Hepatocyte (in vitro differentiated cells): Measurements from ENCODE around the gene RGS3. TPM values are rescaled to one million over a fixed set of nuclear protein-coding genes. Genes with fewer than 3 reads are reported as not detected.
A peak's percentile ranks its signal among the peaks of the same experiment; 100 is the strongest.

Experiments
- DNase-seq: peaks from one replicate; pipeline ENCODE4 v3.0.0-alpha.2; 2016; ENCODE audit warnings: low spot score
- H2AFZ ChIP-seq: fragments of 200-600 bp; sonication (generic); 2 replicates; pipeline ENCODE4 v1.6.0; 2016; ENCODE audit warnings: antibody characterized with exemption, mild to moderate bottlenecking
- H3K27ac ChIP-seq: fragments of 200-600 bp; sonication (generic); 2 replicates; pipeline ENCODE4 v1.5.1; 2016; ENCODE audit warnings: mild to moderate bottlenecking
- H3K27me3 ChIP-seq: fragments of 200-600 bp; sonication (generic); 2 replicates; pipeline ENCODE4 v1.6.1; 2016
- H3K36me3 ChIP-seq: fragments of 200-600 bp; sonication (generic); replicated peaks from 2 replicates; pipeline ENCODE4 v1.5.1; 2016; ENCODE audit warnings: low read depth; ENCODE audit not compliant: insufficient read depth
- H3K4me1 ChIP-seq: fragments of 200-600 bp; sonication (generic); 2 replicates; pipeline ENCODE4 v1.5.1; 2016; ENCODE audit warnings: mild to moderate bottlenecking, moderate library complexity; ENCODE audit not compliant: insufficient read depth
- H3K4me2 ChIP-seq: fragments of 200-600 bp; sonication (generic); 2 replicates; pipeline ENCODE4 v1.6.0; 2016
- H3K4me3 ChIP-seq: fragments of 200-600 bp; sonication (generic); 2 replicates; pipeline ENCODE4 v1.5.1; 2016; ENCODE audit warnings: mild to moderate bottlenecking
- H3K79me2 ChIP-seq: fragments of 200-600 bp; sonication (generic); 2 replicates; pipeline ENCODE4 v1.6.0; 2017; ENCODE audit warnings: mild to moderate bottlenecking
- H3K9me2 ChIP-seq: fragments of 200-600 bp; sonication (generic); replicated peaks from 2 replicates; pipeline ENCODE4 v1.6.0; 2017; ENCODE audit warnings: mild to moderate bottlenecking; ENCODE audit not compliant: insufficient read depth
- H3K9me3 ChIP-seq: fragments of 200-600 bp; sonication (generic); 2 replicates; pipeline ENCODE4 v1.5.1; 2016; ENCODE audit warnings: low read depth, mild to moderate bottlenecking
- H4K20me1 ChIP-seq: fragments of 200-600 bp; sonication (generic); 2 replicates; pipeline ENCODE4 v1.6.0; 2016; ENCODE audit warnings: mild to moderate bottlenecking; ENCODE audit not compliant: insufficient read depth, poor library complexity, severe bottlenecking
- EZH2 ChIP-seq: fragments of 200-600 bp; sonication (generic); IDR thresholded peaks from 2 replicates; pipeline ENCODE4 v1.6.1; 2016; ENCODE audit warnings: antibody characterized with exemption, mild to moderate bottlenecking, borderline replicate concordance
- EZH2phosphoT487 ChIP-seq: fragments of 200-600 bp; sonication (generic); IDR thresholded peaks from one replicate; pipeline ENCODE4 v1.6.1; 2018; ENCODE audit warnings: antibody characterized with exemption, mild to moderate bottlenecking, low read depth, moderate library complexity; ENCODE audit not compliant: unreplicated experiment, severe bottlenecking
- WGBS: methylation state at CpG from one replicate; pipeline ENCODE4 v1.1.6; 2016; ENCODE audit warnings: low lambda C conversion rate; ENCODE audit errors: missing lambda C conversion rate; 5-methylcytosine and 5-hydroxymethylcytosine counted together
- polyA plus RNA-seq: library from polyadenylated mRNA; unstranded; fragments of >200 nt; fragmentation: Nextera tagmentation; extraction: Ambion mirVana; gene quantifications from 2 replicates; pipeline ENCODE4 v1.2.1, GENCODE V29; 2016
- total RNA-seq: library from RNA; depleted of rRNA; stranded (reverse); fragments of >200 nt; gene quantifications from 2 replicates; pipeline ENCODE4 v1.2.3, GENCODE V29; 2014
- TF ChIP-seq, protein P1 (sequence below): fragments of 200-600 bp; sonication (generic); IDR thresholded peaks from 2 replicates; pipeline ENCODE4 v1.5.1; 2016; ENCODE audit warnings: antibody characterized with exemption, mild to moderate bottlenecking; ENCODE audit not compliant: poor library complexity

The RGS3 gene
- total and polyA plus RNA-seq, 2 experiments from 2014 or later, result 48.0 to 62.7 TPM

GRCh38 chr9:113568081-113568435 lies 104.5 kb downstream of the RGS3 start:
- peak overlapping the region; percentile 70 for H3K27ac ChIP-seq
- 96% methylated on average over 5 of the region's 5 CpGs for WGBS

DNA sequence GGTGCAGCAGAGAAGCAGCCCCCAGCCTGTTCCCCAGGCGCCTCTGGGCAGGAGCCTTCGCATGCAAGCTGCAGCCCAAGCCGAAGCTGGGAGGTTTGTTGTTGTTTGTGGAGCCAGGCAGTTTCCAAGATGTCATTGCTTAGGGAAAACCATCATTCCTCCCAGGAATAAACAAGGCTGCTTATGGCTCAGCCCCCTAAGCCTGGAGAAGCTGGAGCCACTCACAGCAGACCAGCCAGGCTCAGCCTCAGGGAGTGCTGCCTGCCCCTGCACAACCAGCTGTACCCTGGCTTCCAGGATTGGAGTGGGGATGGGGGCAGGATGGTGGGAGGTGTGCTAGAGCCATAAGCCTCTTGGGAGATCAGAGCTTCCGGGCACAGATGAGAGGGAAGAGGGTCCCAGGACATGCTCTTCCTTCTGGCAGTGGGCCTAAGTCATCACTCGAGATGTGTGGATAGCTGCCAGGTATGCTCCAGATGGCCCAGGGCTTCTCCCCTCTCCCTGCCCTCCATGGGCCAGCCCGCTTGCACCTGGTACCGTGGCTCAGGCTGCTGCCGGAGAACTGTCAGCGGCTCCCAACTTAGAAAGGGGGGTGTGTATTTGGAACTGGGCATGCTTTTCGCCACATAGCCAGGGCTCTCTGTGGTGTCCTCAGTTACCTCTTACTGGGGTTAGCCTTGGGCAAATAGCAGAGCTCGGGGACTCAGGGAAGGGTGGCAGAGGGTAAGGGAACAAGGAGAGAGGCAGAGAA lies 105.2 kb downstream of the RGS3 start:
- H3K4me3 ChIP-seq, result no peak overlapping the region
- peak overlapping the region; percentile 70 for H3K27ac ChIP-seq
- WGBS, result 66% methylated on average over 11 of the region's 11 CpGs
- H3K9me2 ChIP-seq, result no peaks in the 10 kb centered on the region
- peak; percentile 48 for DNase-seq
- TF ChIP-seq EZH2phosphoT487 (no peak), EZH2 (no peak)
- H3K27me3 ChIP-seq, result no peaks in the 10 kb centered on the region
- H3K4me2 ChIP-seq, result peak overlapping the region; percentile 44
- H3K79me2 ChIP-seq, result peaks cover 30% of the 10 kb centered on the region
- no peaks in the 10 kb centered on the region for H3K36me3 ChIP-seq
- H4K20me1 ChIP-seq, result no peaks in the 10 kb centered on the region
- peaks cover 42% of the 10 kb centered on the region for H3K4me1 ChIP-seq
- H3K9me3 ChIP-seq, result no peaks in the 10 kb centered on the region
- H2AFZ ChIP-seq, result no peak overlapping the region

More at GRCh38 chr9:113568081-113568435, 104.5 kb downstream of the RGS3 start:
- Histone ChIP-seq H3K79me2 (peaks cover 30% of the 10 kb centered on the region), H4K20me1 (no peaks in the 10 kb centered on the region), H3K36me3 (no peaks in the 10 kb centered on the region), H3K27me3 (no peaks in the 10 kb centered on the region), H3K4me2 (peak overlapping the region; percentile 19), H3K4me3 (no peak overlapping the region), H3K9me2 (no peaks in the 10 kb centered on the region), H2AFZ (no peak overlapping the region), H3K4me1 (peaks cover 44% of the 10 kb centered on the region), H3K9me3 (no peaks in the 10 kb centered on the region)
- no peak for TF ChIP-seq EZH2
- TF ChIP-seq, protein P1, sequence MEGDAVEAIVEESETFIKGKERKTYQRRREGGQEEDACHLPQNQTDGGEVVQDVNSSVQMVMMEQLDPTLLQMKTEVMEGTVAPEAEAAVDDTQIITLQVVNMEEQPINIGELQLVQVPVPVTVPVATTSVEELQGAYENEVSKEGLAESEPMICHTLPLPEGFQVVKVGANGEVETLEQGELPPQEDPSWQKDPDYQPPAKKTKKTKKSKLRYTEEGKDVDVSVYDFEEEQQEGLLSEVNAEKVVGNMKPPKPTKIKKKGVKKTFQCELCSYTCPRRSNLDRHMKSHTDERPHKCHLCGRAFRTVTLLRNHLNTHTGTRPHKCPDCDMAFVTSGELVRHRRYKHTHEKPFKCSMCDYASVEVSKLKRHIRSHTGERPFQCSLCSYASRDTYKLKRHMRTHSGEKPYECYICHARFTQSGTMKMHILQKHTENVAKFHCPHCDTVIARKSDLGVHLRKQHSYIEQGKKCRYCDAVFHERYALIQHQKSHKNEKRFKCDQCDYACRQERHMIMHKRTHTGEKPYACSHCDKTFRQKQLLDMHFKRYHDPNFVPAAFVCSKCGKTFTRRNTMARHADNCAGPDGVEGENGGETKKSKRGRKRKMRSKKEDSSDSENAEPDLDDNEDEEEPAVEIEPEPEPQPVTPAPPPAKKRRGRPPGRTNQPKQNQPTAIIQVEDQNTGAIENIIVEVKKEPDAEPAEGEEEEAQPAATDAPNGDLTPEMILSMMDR, result no peak
- no peak for TF ChIP-seq EZH2phosphoT487
- DNase-seq, result no peak

GRCh38 chr9:113569472-113570060 lies 106.0 kb downstream of the RGS3 start:
- H4K20me1 ChIP-seq, result no peaks in the 10 kb centered on the region
- H3K4me3 ChIP-seq, result no peak overlapping the region
- TF ChIP-seq EZH2 (no peak), EZH2phosphoT487 (no peak)
- TF ChIP-seq, protein P1, result no peak
- H3K4me1 ChIP-seq, result peaks cover 34% of the 10 kb centered on the region
- H3K27ac ChIP-seq, result no peak overlapping the region
- no peaks in the 10 kb centered on the region for H3K9me2 ChIP-seq
- no peak overlapping the region for H2AFZ ChIP-seq
- WGBS, result 83% methylated on average over 2 of the region's 2 CpGs
- H3K36me3 ChIP-seq, result no peaks in the 10 kb centered on the region
- no peak overlapping the region for H3K4me2 ChIP-seq
- peaks cover 30% of the 10 kb centered on the region for H3K79me2 ChIP-seq
- H3K9me3 ChIP-seq, result no peaks in the 10 kb centered on the region
- H3K27me3 ChIP-seq, result no peaks in the 10 kb centered on the region
- DNase-seq, result no peak

- no peak overlapping the region for H2AFZ ChIP-seq
- H3K4me1 ChIP-seq, result peaks cover 31% of the 10 kb centered on the region
- no peaks in the 10 kb centered on the region for H4K20me1 ChIP-seq
- 90% methylated on average over 9 of the region's 9 CpGs for WGBS
- no peaks in the 10 kb centered on the region for H3K9me2 ChIP-seq
- no peaks in the 10 kb centered on the region for H3K9me3 ChIP-seq
- H3K36me3 ChIP-seq, result no peaks in the 10 kb centered on the region
- no peak overlapping the region for H3K27ac ChIP-seq
- TF ChIP-seq, protein P1, result no peak
- no peak for TF ChIP-seq EZH2phosphoT487
- H3K27me3 ChIP-seq, result no peaks in the 10 kb centered on the region
- H3K4me3 ChIP-seq, result no peak overlapping the region
- H3K79me2 ChIP-seq, result peaks cover 30% of the 10 kb centered on the region
- H3K4me2 ChIP-seq, result no peak overlapping the region
- no peak for DNase-seq
These were observed 106.6 kb downstream of the RGS3 start for GRCh38 chr9:113570106-113570505.
